CD8-positive, alpha-beta memory T cell (primary cell): ENCODE results near the gene C19orf12. TPM values are rescaled to one million over a fixed set of nuclear protein-coding genes. Genes with fewer than 3 reads are reported as not detected.

ENCODE experiments used
- CTCF ChIA-PET: fragments of 350-600 bp; sonication (Branson Sonifier 250); formaldehyde crosslinking; loops from one replicate; lab custom pipeline; 2021; ENCODE audit warnings: antibody characterized with exemption; lab: Charles Lee
- POLR2A ChIA-PET: fragments of 350-600 bp; sonication (Branson Sonifier 250); formaldehyde crosslinking; loops from one replicate; lab custom pipeline; 2021; ENCODE audit warnings: antibody characterized with exemption; lab: Charles Lee
- DNase-seq, 5 donors: peaks; one replicate each; pipeline versions ENCODE4 v3.0.0 to v3.0.0-alpha.2; 2020 to 2022; ENCODE audit warnings: mixed read lengths in 1 of 5
- H3K27ac ChIP-seq: one replicate; pipeline ENCODE4 v1.7.0; 2013; ENCODE audit warnings: low read depth, mild to moderate bottlenecking, low read length, moderate library complexity
- H3K27me3 ChIP-seq: 2 replicates; pipeline ENCODE4 v1.7.0; 2013; ENCODE audit warnings: low read length, mild to moderate bottlenecking; ENCODE audit not compliant: insufficient read depth, poor library complexity, severe bottlenecking
- H3K36me3 ChIP-seq: 2 replicates; pipeline ENCODE4 v1.7.0; 2013; ENCODE audit warnings: mild to moderate bottlenecking, low read length, moderate library complexity; ENCODE audit not compliant: insufficient read depth
- H3K4me1 ChIP-seq: 2 replicates; pipeline ENCODE4 v1.7.0; 2013; ENCODE audit warnings: mild to moderate bottlenecking, low read length, moderate library complexity; ENCODE audit not compliant: insufficient read depth
- H3K4me3 ChIP-seq: 2 replicates; pipeline ENCODE4 v1.7.0; 2013; ENCODE audit warnings: mild to moderate bottlenecking, low read length
- H3K9me3 ChIP-seq: 2 replicates; pipeline ENCODE4 v1.7.0; 2013; ENCODE audit warnings: mild to moderate bottlenecking, low read length
- H3K27ac Mint-ChIP-seq, 8 donors: one replicate each; pipeline ENCODE4 v1.8.0; 2020 to 2021; ENCODE audit warnings: mixed read lengths in 8 of 8, mild to moderate bottlenecking in 6 of 8, inconsistent platforms in 3 of 8, moderate library complexity in 3 of 8
- H3K27me3 Mint-ChIP-seq, 2 donors: one replicate each; pipeline ENCODE4 v1.8.0; 2020 to 2021; ENCODE audit warnings: mixed read lengths in 2 of 2, mild to moderate bottlenecking in 1 of 2, moderate library complexity in 1 of 2
- H3K36me3 Mint-ChIP-seq, 3 donors: one replicate each; pipeline ENCODE4 v1.8.0; 2020 to 2021; ENCODE audit warnings: mixed read lengths in 3 of 3, inconsistent platforms in 1 of 3, mild to moderate bottlenecking in 1 of 3
- H3K4me1 Mint-ChIP-seq, 3 donors: one replicate each; pipeline ENCODE4 v1.8.0; 2020 to 2021; ENCODE audit warnings: mixed read lengths in 3 of 3, inconsistent platforms in 1 of 3, mild to moderate bottlenecking in 1 of 3
- H3K4me3 Mint-ChIP-seq, 7 donors: one replicate each; pipeline ENCODE4 v1.8.0; 2020 to 2021; ENCODE audit warnings: mixed read lengths in 7 of 7, mild to moderate bottlenecking in 6 of 7, moderate library complexity in 4 of 7, inconsistent platforms in 2 of 7
- H3K9me3 Mint-ChIP-seq, 5 donors: one replicate each; pipeline ENCODE4 v1.8.0; 2020 to 2022; ENCODE audit warnings: mixed read lengths in 5 of 5, mild to moderate bottlenecking in 3 of 5, moderate library complexity in 2 of 5, inconsistent platforms in 1 of 5
- polyA plus RNA-seq: library from polyadenylated mRNA; unstranded; fragments of 300-500 nt; fragmentation: Illumina TruSeq; gene quantifications from one replicate; pipeline ENCODE4 v1.2.3, GENCODE V29; 2021
- total RNA-seq, 2 experiments: library from RNA; stranded (reverse); gene quantifications; one replicate each; pipeline ENCODE4 v1.2.3, GENCODE V29; 2021

The C19orf12 gene
- total and polyA plus RNA-seq, 3 experiments from 2014 or later, result 32.3 to 35.3 (median 33.0) TPM

GRCh38 chr19:29658221-29658991 is 56.7 kb downstream of the C19orf12 start:
- H3K4me1 Mint-ChIP-seq, result peaks cover 0 to 7% (median 0%) of the 10 kb centered on the region in 3 donors
- H3K27me3 ChIP-seq, result no peaks in the 10 kb centered on the region
- H3K4me3 Mint-ChIP-seq, result no peak overlapping the region
- CTCF ChIA-PET, result interaction anchor here (1.5 kb wide), 1 partner anchor 10 kb away, joined by 5 read pairs; no protein-coding TSS in a partner anchor
- POLR2A ChIA-PET, result no interaction called here
- H3K4me1 ChIP-seq, result peaks cover 17% of the 10 kb centered on the region
- H3K36me3 ChIP-seq, result no peaks in the 10 kb centered on the region
- H3K36me3 Mint-ChIP-seq, result no peaks in the 10 kb centered on the region
- H3K27ac ChIP-seq, result no peak overlapping the region
- no peak overlapping the region for H3K4me3 ChIP-seq
- H3K27ac Mint-ChIP-seq, result no peak overlapping the region
- peaks cover 0 to 5% (median 0%) of the 10 kb centered on the region in 5 donors for H3K9me3 Mint-ChIP-seq
- DNase-seq, result no peak
- H3K27me3 Mint-ChIP-seq, result no peaks in the 10 kb centered on the region
- H3K9me3 ChIP-seq, result no peaks in the 10 kb centered on the region

DNA sequence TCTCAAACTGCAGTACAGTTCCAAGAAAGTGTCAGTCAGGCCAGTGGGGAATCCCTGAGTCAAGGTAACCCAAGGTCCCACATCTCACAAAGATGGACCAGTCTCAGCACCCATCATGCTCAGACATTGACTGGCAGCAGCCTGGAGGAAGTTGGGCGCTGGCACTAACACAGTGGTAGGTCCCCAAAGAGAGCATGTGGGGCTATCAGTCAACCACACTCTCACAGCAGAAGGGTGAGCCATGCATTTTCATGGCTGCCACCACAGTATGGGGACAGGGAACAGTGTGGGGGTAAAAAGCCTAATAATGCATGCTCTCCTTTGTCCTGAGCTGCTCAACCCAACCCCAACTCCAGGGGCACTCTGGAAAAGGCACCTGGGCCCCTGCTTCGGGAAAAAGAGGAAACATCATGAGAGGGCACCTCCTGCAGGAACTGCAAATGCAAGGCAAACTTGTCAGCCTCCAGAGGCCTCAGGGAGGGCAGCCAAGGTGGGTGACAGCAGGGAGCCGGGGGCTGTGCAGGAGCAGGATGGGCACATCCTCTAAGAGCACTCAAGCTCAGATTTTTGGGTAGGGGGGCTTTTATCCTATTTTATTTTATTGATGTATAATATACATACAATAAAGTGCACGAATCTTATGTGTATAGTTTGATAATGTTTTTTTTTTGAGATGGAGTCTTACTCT is 59.3 kb downstream of the C19orf12 start:
- H3K4me1 Mint-ChIP-seq, result peaks cover 13 to 22% (median 14%) of the 10 kb centered on the region in 3 donors
- CTCF ChIA-PET, result no interaction called here
- POLR2A ChIA-PET, result no interaction called here
- Histone ChIP-seq H3K36me3 (no peaks in the 10 kb centered on the region), H3K27ac (no peak overlapping the region), H3K9me3 (no peaks in the 10 kb centered on the region), H3K4me3 (no peak overlapping the region), H3K27me3 (no peaks in the 10 kb centered on the region), H3K4me1 (peaks cover 15% of the 10 kb centered on the region)
- H3K27ac Mint-ChIP-seq, result no peak overlapping the region
- no peaks in the 10 kb centered on the region for H3K36me3 Mint-ChIP-seq
- no peaks in the 10 kb centered on the region for H3K27me3 Mint-ChIP-seq
- DNase-seq, result no peak
- H3K4me3 Mint-ChIP-seq, result no peak overlapping the region
- H3K9me3 Mint-ChIP-seq, result peaks cover 0 to 5% (median 0%) of the 10 kb centered on the region in 5 donors

GRCh38 chr19:29653398-29653797 is 61.7 kb downstream of the C19orf12 start:
- CTCF ChIA-PET, result interaction anchor here (1.1 kb wide), 1 partner anchor 41 kb away, joined by 4 read pairs; no protein-coding TSS in a partner anchor
- Mint-ChIP-seq H3K27ac (no peak overlapping the region), H3K4me3 (no peak overlapping the region), H3K4me1 (peaks cover 14 to 22% (median 15%) of the 10 kb centered on the region in 3 donors), H3K36me3 (no peaks in the 10 kb centered on the region), H3K9me3 (peaks cover 0 to 5% (median 0%) of the 10 kb centered on the region in 5 donors), H3K27me3 (no peaks in the 10 kb centered on the region)
- DNase-seq, result no peak
- no peak overlapping the region for H3K4me3 ChIP-seq
- H3K4me1 ChIP-seq, result peaks cover 5% of the 10 kb centered on the region
- no peaks in the 10 kb centered on the region for H3K9me3 ChIP-seq
- POLR2A ChIA-PET, result no interaction called here
- no peaks in the 10 kb centered on the region for H3K27me3 ChIP-seq
- H3K36me3 ChIP-seq, result no peaks in the 10 kb centered on the region
- no peak overlapping the region for H3K27ac ChIP-seq

DNA sequence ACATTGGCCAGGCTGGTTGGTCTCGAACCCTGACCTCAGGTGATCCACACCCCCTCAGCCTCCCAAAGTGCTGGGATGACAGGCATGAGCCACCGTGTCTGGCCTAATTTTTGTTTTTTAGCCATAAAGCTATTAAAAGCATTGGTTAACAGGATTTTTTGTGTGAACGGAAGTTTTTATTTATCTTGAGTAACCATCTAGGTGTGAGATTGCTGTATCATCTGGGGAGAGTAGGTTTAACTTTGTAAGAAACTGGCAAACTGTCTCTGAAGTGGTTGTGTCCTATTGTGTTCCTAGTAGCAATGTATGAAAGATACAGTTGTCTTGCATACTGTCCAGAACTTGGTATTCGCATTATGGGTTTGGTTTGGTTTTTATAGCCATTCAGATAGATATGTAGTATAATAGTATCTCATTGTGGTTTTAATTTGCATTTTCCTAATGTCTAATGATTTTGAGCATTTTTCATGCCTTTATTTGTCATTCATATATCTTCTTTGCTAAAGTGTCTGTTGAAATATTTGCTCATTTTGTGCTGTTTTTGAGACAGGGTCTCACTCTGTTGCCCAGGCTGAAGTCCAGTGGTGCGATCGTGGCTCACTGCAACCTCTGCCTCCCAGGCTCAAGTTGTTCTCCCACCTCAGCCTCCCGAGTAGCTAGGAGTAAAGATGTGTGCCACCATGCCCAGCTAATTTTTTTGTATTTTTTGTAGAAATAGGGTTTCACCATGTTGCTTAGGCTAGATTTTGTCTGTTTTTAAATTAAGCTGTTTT is 63.3 kb downstream of the C19orf12 start:
- Mint-ChIP-seq H3K9me3 (peaks cover 0 to 5% (median 0%) of the 10 kb centered on the region in 5 donors), H3K4me3 (peak overlapping the region in 3 of 7 donors; percentile 29 to 61 (median 58)), H3K27me3 (no peaks in the 10 kb centered on the region), H3K4me1 (peaks cover 14 to 22% (median 15%) of the 10 kb centered on the region in 3 donors), H3K36me3 (no peaks in the 10 kb centered on the region), H3K27ac (peak overlapping the region in 2 of 8 donors; percentile 23 to 55)
- no peak for DNase-seq
- Histone ChIP-seq H3K27me3 (no peaks in the 10 kb centered on the region), H3K4me3 (no peak overlapping the region), H3K36me3 (no peaks in the 10 kb centered on the region), H3K4me1 (peaks cover 5% of the 10 kb centered on the region), H3K27ac (no peak overlapping the region), H3K9me3 (no peaks in the 10 kb centered on the region)
- ChIA-PET POLR2A (no interaction called here), CTCF (interaction anchor here (1.2 kb wide), 1 partner anchor 42 kb away, joined by 6 read pairs; no protein-coding TSS in a partner anchor)

GRCh38 chr19:29650772-29651387 is 64.2 kb downstream of the C19orf12 start:
- no peak for DNase-seq
- Mint-ChIP-seq H3K36me3 (no peaks in the 10 kb centered on the region), H3K9me3 (peaks cover 0 to 5% (median 0%) of the 10 kb centered on the region in 5 donors), H3K27me3 (peaks cover 0 to under 1% of the 10 kb centered on the region in 2 donors), H3K4me1 (peaks cover 20 to 27% (median 20%) of the 10 kb centered on the region in 3 donors), H3K27ac (peak overlapping the region in 3 of 8 donors; percentile 15 to 80 (median 58)), H3K4me3 (peak overlapping the region in 2 of 7 donors; percentile 58 to 63)
- H3K27me3 ChIP-seq, result no peaks in the 10 kb centered on the region
- ChIA-PET CTCF (interaction anchor here (1.2 kb wide), 1 partner anchor 41 kb away, joined by 6 read pairs; no protein-coding TSS in a partner anchor), POLR2A (no interaction called here)
- H3K9me3 ChIP-seq, result no peaks in the 10 kb centered on the region
- H3K4me3 ChIP-seq, result no peak overlapping the region
- H3K36me3 ChIP-seq, result no peaks in the 10 kb centered on the region
- peaks cover 9% of the 10 kb centered on the region for H3K4me1 ChIP-seq
- H3K27ac ChIP-seq, result no peak overlapping the region

Other genes starting within 250 kb of the C19orf12 start
- gene VSTM2B, start 189.3 kb downstream of the C19orf12 start, total RNA-seq, result not detected
- not detected for gene VSTM2B, start 189.3 kb downstream of the C19orf12 start, polyA plus RNA-seq
- gene POP4, start 109.0 kb downstream of the C19orf12 start, total RNA-seq, result 100 to 1,000 TPM; 150 to 156 TPM
- 145 TPM for gene POP4, start 109.0 kb downstream of the C19orf12 start, polyA plus RNA-seq
- 10 to 100 TPM; 21.3 to 23.0 TPM for gene PLEKHF1, start 49.8 kb downstream of the C19orf12 start, total RNA-seq
- 57.7 TPM for gene PLEKHF1, start 49.8 kb downstream of the C19orf12 start, polyA plus RNA-seq
- gene CCNE1, start 96.7 kb upstream of the C19orf12 start, total RNA-seq, result 10 to 100 TPM; 30.3 to 33.9 TPM
- 1.3 TPM for gene CCNE1, start 96.7 kb upstream of the C19orf12 start, polyA plus RNA-seq
- gene URI1, start 227.0 kb upstream of the C19orf12 start, total RNA-seq, result 10 to 100 TPM; 71.6 to 76.9 TPM
- 35.6 TPM for gene URI1, start 227.0 kb upstream of the C19orf12 start, polyA plus RNA-seq